Activated CD8-positive, alpha-beta T cell treated with anti-CD3 and anti-CD28 coated beads for 36 hours (primary cell): ENCODE results near the gene MAST2. TPM values are rescaled to one million over a fixed set of nuclear protein-coding genes. Genes with fewer than 3 reads are reported as not detected.
"Not testable (repeated sequence)": the region's sequence is repeated elsewhere in the genome, so short reads cannot be mapped to it uniquely, and the experiment has no call there.

ENCODE experiments used
- ATAC-seq: fragments of 200-7000 bp; cut with Tn5 transposase; one replicate; pipeline ENCODE4 v1.10.0; 2021; ENCODE audit warnings: mild to moderate bottlenecking, moderate library complexity
- CTCF ChIA-PET: fragments of 350-600 bp; sonication (Branson Sonifier 250); formaldehyde crosslinking; loops from one replicate; lab custom pipeline; 2021; ENCODE audit warnings: antibody characterized with exemption; lab: Charles Lee
- POLR2A ChIA-PET: fragments of 350-600 bp; sonication (Branson Sonifier 250); formaldehyde crosslinking; loops from one replicate; lab custom pipeline; 2021; ENCODE audit warnings: antibody characterized with exemption; lab: Charles Lee
- DNase-seq: peaks from one replicate; pipeline ENCODE4 v3.0.0-alpha.2; 2020
- H3K27ac Mint-ChIP-seq: one replicate; pipeline ENCODE4 v1.8.0; 2021; ENCODE audit warnings: mild to moderate bottlenecking, mixed read lengths
- H3K27me3 Mint-ChIP-seq: one replicate; pipeline ENCODE4 v1.8.0; 2021; ENCODE audit warnings: mixed read lengths
- H3K36me3 Mint-ChIP-seq: one replicate; pipeline ENCODE4 v1.8.0; 2021; ENCODE audit warnings: low read depth, mixed read lengths
- H3K4me1 Mint-ChIP-seq: one replicate; pipeline ENCODE4 v1.8.0; 2021; ENCODE audit warnings: low read depth, mixed read lengths
- H3K4me3 Mint-ChIP-seq: one replicate; pipeline ENCODE4 v1.8.0; 2021; ENCODE audit warnings: mild to moderate bottlenecking, moderate library complexity, mixed read lengths
- H3K9me3 Mint-ChIP-seq: one replicate; pipeline ENCODE4 v1.8.0; 2021; ENCODE audit warnings: mixed read lengths
- intact Hi-C: fragments of 100-400 bp; cut with micrococcal nuclease; formaldehyde crosslinking; loops from one replicate; pipeline ENCODE4 v1.10.0; 2022
- total RNA-seq, 2 experiments: library from RNA; stranded (reverse); gene quantifications; one replicate each; pipeline ENCODE4 v1.2.3, GENCODE V29; 2021
- TF ChIP-seq, protein P1 (sequence below): fragments of 200-600 bp; IDR thresholded peaks from one replicate; pipeline ENCODE4 v1.8.0; 2022; ENCODE audit warnings: antibody characterized with exemption, mild to moderate bottlenecking

The MAST2 gene
- total RNA-seq, 2 experiments from 2014 or later = 18.2 to 19.5 TPM

DNA sequence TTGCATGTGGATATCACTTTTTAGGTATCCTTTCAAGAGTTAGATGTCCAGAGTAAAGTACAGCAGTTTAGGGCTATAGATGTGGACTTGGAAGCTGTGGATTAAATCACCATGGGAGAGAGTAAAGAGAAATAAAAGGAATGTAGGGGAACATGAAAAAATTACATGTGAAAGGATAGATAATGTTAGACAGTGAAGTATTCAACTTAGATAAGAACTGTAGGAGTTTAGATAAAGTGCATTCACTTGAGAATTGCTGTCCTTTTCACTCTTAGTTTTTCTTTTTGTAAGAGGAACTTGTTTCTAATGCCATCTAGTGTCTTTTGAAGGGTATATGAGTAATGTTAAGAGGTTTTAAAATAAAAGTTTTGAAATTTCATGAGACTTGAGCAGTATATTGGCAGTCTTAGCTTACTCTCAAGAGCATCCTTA lies 40.1 kb downstream of the MAST2 start:
- DNase-seq (no peak), ATAC-seq (no peak)
- ChIA-PET CTCF (interaction anchor here (1.7 kb wide), 1 partner anchor 350 kb away, joined by 3 read pairs; no protein-coding TSS in a partner anchor), POLR2A (interaction anchor here (0.6 kb wide), 1 partner anchor 1119 kb away, joined by 4 read pairs; no protein-coding TSS in a partner anchor)
- no peak overlapping the region for H3K4me3 Mint-ChIP-seq
- H3K4me1 Mint-ChIP-seq = peaks cover 12% of the 10 kb centered on the region
- peaks cover 1% of the 10 kb centered on the region for H3K36me3 Mint-ChIP-seq
- TF ChIP-seq, protein P1, sequence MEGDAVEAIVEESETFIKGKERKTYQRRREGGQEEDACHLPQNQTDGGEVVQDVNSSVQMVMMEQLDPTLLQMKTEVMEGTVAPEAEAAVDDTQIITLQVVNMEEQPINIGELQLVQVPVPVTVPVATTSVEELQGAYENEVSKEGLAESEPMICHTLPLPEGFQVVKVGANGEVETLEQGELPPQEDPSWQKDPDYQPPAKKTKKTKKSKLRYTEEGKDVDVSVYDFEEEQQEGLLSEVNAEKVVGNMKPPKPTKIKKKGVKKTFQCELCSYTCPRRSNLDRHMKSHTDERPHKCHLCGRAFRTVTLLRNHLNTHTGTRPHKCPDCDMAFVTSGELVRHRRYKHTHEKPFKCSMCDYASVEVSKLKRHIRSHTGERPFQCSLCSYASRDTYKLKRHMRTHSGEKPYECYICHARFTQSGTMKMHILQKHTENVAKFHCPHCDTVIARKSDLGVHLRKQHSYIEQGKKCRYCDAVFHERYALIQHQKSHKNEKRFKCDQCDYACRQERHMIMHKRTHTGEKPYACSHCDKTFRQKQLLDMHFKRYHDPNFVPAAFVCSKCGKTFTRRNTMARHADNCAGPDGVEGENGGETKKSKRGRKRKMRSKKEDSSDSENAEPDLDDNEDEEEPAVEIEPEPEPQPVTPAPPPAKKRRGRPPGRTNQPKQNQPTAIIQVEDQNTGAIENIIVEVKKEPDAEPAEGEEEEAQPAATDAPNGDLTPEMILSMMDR = peak; percentile 44
- H3K27ac Mint-ChIP-seq = peak overlapping the region; percentile 6
- intact Hi-C loops = no loop called here
- H3K9me3 Mint-ChIP-seq = no peaks in the 10 kb centered on the region
- no peaks in the 10 kb centered on the region for H3K27me3 Mint-ChIP-seq

- H3K27ac Mint-ChIP-seq, H3K9me3 Mint-ChIP-seq, DNase-seq, H3K27me3 Mint-ChIP-seq, ATAC-seq, H3K36me3 Mint-ChIP-seq, H3K4me3 Mint-ChIP-seq, intact Hi-C loops: not testable (repeated sequence)
- ChIA-PET POLR2A (interaction anchor here (0.6 kb wide), 1 partner anchor 1119 kb away, joined by 4 read pairs; no protein-coding TSS in a partner anchor), CTCF (interaction anchor here (1.7 kb wide), 1 partner anchor 351 kb away, joined by 3 read pairs; no protein-coding TSS in a partner anchor)
- H3K4me1 Mint-ChIP-seq = peaks cover 12% of the 10 kb centered on the region
Measured at GRCh38 chr1:45844000-45844399, 40.6 kb downstream of the MAST2 start.

DNA sequence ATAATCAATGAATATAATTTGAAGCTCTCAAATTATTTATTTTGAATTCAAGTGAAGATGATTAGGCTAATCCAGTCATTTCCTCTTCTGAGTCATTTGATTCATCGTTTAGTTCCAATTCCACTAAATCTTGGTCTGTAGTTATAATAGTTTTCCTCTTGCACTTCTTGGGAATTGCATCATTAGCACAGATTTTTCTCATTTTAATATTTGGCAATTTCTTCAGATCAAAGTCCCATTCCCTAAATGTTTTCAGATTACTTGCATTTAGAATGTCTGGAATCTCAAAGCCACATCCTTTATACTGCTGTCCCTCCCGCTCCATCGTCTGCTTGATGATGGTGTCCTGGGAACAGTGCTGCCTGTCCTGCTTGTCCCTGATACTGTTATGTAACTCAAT lies 43.5 kb downstream of the MAST2 start:
- H3K27me3 Mint-ChIP-seq = no peaks in the 10 kb centered on the region

DNA sequence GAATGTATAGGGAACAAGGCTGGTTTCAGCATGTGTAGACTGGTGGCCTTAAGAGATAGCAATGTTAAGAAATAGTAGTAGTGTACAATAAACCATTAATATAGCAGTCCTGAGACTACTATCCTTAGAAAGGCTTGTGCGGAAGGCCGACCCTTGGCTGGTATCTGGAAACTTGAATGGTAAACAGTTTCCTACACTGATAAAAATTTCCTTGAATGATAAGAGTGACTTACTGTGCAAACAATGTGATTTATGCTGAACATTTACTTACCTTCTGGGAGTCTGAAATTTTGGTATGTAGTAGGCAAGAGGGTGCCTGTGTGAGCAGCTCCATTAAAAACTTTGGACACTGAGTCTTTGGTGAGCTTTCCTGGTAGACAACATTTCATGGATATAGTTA lies 44.7 kb downstream of the MAST2 start:
- Mint-ChIP-seq H3K4me3 (no peak overlapping the region), H3K9me3 (peaks cover 17% of the 10 kb centered on the region), H3K4me1 (peaks cover 4% of the 10 kb centered on the region), H3K36me3 (peaks cover 21% of the 10 kb centered on the region), H3K27ac (no peak overlapping the region), H3K27me3 (no peaks in the 10 kb centered on the region)
- intact Hi-C loops = no loop called here
- ChIA-PET CTCF (no interaction called here), POLR2A (no interaction called here)
- TF ChIP-seq, protein P1 = no peak
- ATAC-seq (no peak), DNase-seq (no peak)

More for the DNA sequence above, 43.5 kb downstream of the MAST2 start:
- ATAC-seq (no peak), DNase-seq (no peak)
- peaks cover 17% of the 10 kb centered on the region for H3K9me3 Mint-ChIP-seq
- H3K4me3 Mint-ChIP-seq = no peak overlapping the region
- TF ChIP-seq, protein P1 = no peak
- CTCF ChIA-PET = no interaction called here
- intact Hi-C loops = no loop called here
- H3K27ac Mint-ChIP-seq = no peak overlapping the region
- peaks cover 12% of the 10 kb centered on the region for H3K4me1 Mint-ChIP-seq
- POLR2A ChIA-PET = interaction anchor here (0.6 kb wide), 1 partner anchor 20 kb away, joined by 3 read pairs; no protein-coding TSS in a partner anchor
- peaks cover 21% of the 10 kb centered on the region for H3K36me3 Mint-ChIP-seq

DNA sequence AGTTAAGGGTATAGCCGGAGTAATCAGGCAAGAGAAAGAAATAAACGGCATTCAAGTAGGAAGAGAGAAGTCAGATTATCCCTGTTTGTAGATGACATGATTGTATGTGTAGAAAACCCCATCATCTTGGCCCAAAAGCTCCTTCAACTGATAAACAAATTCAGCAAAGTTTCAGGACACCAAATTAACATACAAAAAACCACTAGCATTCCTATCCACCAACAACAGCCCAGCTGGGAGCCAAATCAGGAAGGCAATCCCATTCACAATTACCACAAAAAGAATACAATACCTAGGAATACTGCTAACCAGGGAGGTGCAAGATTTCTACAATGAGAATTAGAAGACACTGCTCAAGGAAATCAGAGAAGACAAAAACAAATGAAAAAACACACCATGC lies 45.3 kb downstream of the MAST2 start:
- no peaks in the 10 kb centered on the region for H3K4me1 Mint-ChIP-seq
- H3K4me3 Mint-ChIP-seq = no peak overlapping the region
- intact Hi-C loops = no loop called here
- H3K9me3 Mint-ChIP-seq = peaks cover 17% of the 10 kb centered on the region
- peaks cover 21% of the 10 kb centered on the region for H3K36me3 Mint-ChIP-seq
- no peak for ATAC-seq
- DNase-seq = no peak
- CTCF ChIA-PET = no interaction called here
- no peak overlapping the region for H3K27ac Mint-ChIP-seq
- H3K27me3 Mint-ChIP-seq = no peaks in the 10 kb centered on the region
- POLR2A ChIA-PET = no interaction called here
- TF ChIP-seq, protein P1 = no peak
